Measurements from ENCODE around the gene MPLKIP.
"Not testable (repeated sequence)": the region's sequence is repeated elsewhere in the genome, so short reads cannot be mapped to it uniquely, and the experiment has no call there.

MPLKIP gene

DNA sequence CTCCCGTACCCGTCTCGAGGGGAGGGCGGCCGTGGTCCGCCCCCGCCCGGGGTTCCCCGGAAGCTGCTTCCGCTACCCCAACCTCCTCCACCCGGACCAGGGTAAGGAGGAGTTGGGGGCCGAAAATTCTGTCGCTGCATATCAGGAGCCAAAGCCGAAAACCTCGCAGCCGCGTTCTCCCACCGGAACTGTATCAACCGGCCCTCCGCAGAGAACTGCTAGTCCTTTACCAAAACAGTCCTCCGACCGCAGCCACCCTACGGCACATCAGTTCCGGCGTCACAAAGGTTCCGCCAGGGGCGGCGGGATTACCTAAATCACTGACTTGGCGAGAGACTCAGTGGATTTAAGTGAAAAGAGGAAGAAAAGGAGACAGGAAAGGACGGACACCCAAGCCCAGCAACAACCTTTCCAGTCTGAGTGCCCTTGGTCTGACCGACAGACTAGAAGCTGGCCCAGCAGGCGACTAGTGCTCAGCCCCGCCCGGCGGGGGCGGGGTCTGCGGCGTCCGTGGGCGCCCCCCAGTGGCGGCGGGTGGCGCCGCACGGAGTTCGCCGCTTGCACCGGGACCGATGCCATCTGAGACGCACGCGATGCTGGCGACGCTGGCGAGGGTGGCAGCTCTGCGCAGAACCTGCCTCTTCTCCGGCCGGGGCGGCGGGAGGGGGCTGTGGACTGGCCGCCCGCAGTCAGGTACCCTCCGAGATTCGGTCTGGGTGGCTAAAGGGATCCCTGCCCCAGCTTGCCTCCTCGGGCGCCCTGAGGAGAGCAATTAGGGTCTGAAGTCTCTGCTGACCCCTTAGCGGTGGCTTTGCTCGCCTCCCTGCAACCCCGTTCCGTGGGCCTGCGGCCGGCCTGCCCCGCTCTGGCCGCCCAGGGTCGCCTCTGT is at the start of gene MPLKIP, which contains the start of gene SUGCT:
Gene MPLKIP, minus strand, starts transcription at position 195 of the 889 bp plus-strand sequence. Its CDS starts 55 bp downstream, at position 140.
Gene SUGCT, plus strand, starts transcription at position 578 of the 889 bp plus-strand sequence.
- peak; percentile 73 to 87 for DNase-seq

- no peak for DNase-seq
Observed at GRCh38 chr7:40182452-40182851, 48.0 kb upstream of the MPLKIP start.

GRCh38 chr7:40177071-40177470 is 42.6 kb upstream of the MPLKIP start:
- DNase-seq = no peak

GRCh38 chr7:40175725-40176510 is 41.5 kb upstream of the MPLKIP start:
- DNase-seq = no peak

GRCh38 chr7:40175256-40175655 is 40.8 kb upstream of the MPLKIP start:
- DNase-seq = not testable (repeated sequence)

GRCh38 chr7:40173121-40173520 is 38.7 kb upstream of the MPLKIP start:
- DNase-seq = not testable (repeated sequence)

DNA sequence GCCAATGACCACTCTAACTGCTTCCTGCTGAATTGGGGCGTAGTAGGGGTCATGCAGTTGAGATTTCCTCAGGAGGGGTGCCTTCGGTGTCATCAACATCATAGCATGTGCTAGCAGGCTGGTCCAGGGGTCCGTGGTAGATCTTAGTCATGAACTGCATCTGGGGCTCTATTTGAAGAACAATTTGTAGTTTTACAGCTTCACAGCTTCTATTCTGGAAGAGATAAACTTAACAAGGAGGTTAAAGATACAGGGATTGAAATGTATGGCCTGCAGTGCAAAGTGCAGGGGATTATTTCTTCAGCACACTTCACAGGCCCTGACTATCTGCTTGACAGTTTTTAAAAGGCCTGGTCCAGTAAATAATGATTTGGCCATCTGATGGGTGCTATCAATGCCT is 33.8 kb upstream of the MPLKIP start:
- DNase-seq = not testable (repeated sequence)

DNA sequence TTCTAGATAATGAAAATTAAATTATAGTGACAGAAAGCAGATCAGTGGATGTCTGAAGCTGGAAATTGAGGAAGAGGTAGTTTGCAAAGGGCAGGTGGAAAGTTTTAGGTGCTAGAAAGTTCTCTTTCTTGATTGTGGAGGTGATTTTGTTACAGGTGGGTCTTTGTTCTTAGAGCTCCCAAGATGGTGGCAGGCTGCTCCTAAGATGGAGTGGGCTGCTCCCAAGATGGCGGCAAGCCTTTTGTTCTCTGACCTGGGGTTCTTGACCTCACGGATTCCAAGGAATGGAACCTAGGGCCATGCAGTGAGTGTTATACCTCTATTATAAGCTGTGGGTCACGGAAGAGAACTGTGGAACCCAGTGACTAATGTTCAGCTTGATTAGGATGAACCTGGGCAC is 32.9 kb upstream of the MPLKIP start:
- DNase-seq = no peak

DNA sequence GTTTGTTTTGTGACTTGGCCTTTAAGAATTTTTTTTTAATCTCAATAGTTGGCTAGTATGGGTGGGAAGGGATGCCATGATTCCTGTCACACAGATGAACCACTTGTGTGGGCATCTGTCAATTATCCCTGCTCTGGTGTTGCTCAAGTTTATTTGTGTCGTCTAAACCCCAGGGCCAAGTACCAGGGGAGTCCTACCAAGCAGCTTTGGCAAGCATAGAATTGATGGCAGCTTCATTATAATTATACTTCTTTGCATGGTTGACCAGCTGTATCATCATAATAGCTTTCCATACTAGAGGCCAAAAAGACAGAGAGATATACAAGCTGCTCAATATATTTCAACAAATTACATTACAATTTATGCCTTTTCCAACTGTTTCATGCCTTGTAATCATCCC is 30.8 kb upstream of the MPLKIP start:
- peak in 1 of 2 experiments; percentile 1 for DNase-seq

DNA sequence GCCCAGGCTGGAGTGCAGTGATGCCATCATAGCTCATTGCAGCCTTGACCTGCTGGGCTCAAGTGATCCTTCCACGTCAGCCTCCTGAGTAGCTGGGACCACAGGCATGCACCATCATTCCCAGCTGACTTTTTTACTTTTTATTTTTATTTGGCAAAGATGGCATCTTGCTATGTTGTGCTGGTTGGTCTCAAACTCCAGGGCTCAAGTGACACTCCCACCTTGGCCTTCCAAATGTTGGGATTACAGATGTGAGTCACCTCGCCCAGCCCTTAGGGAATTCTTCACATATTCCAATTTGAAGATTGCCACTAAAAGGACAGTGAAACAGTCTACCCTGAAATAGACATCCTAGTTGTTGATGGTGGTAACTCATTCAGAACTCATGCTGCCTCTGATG is 28.1 kb upstream of the MPLKIP start:
- DNase-seq = no peak

DNA sequence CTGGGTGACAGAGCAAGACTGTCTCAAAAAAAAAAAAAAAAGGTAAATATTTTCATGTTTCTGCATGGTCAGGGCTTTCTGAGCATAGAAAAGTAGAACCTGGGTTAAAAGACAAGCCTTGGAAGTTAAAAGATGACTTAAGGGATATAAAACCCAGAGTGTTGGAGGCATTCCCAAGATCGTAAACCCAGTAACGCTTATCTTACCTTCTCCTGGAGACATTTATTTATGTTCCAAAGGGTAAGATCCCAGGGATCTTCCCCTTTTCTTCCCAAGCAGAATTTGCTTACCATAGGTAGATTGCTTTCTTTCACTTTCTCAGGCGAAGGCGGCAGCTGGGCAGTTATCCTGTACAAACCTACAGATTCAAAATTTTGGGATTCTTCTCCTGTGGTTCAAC is 22.6 kb upstream of the MPLKIP start:
- no peak for DNase-seq

- no peak for DNase-seq
Observed at GRCh38 chr7:40151504-40151903, 17.1 kb upstream of the MPLKIP start.

DNA sequence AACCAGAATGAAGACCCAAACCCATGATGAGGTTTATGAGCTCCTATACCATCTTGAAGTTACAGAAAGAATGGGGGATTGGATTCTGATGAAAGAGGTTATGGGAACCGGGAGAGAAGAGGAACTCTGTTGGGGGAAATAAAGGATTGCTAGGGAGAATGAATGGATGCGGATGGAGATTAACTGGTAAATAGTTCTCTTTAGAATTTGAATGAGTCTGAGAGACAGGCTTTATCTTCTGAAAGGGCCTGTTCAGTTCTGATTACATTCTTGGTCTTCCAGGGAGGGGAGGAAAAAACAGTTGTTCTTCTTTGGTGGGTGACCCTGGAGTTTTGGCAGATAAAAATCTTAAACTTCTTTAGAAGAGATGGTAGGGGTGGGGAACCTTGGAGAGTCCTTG is 14.2 kb upstream of the MPLKIP start:
- no peak for DNase-seq

GRCh38 chr7:40148247-40148580 is 13.8 kb upstream of the MPLKIP start:
- not testable (repeated sequence) for DNase-seq

GRCh38 chr7:40147371-40148246 is 13.2 kb upstream of the MPLKIP start:
- no peak for DNase-seq

- not testable (repeated sequence) for DNase-seq
Observed at GRCh38 chr7:40145596-40146130, 11.2 kb upstream of the MPLKIP start.

GRCh38 chr7:40141916-40142315 is 7.5 kb upstream of the MPLKIP start:
- DNase-seq = not testable (repeated sequence)

- DNase-seq = not testable (repeated sequence)
Observed at GRCh38 chr7:40139891-40140290, 5.5 kb upstream of the MPLKIP start.

DNA sequence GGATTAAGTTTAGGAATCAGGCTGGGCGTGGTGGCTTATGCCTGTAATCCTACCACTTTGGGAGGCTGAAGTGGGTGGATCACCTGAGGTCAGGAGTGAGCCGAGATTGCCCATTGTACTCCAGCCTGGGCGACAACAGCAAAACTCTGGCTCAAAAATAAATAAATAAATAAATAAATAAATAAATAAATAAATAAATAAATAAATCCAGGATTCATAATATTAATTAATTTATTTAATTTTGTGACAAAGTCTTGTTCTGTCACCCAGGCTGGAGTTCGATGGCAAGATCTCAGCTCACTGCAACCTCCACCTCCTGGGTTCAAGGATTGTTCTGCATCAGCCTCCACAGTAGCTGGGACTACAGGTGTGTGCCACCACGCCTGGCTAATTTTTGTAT is 4.6 kb upstream of the MPLKIP start:
- no peak for DNase-seq

DNA sequence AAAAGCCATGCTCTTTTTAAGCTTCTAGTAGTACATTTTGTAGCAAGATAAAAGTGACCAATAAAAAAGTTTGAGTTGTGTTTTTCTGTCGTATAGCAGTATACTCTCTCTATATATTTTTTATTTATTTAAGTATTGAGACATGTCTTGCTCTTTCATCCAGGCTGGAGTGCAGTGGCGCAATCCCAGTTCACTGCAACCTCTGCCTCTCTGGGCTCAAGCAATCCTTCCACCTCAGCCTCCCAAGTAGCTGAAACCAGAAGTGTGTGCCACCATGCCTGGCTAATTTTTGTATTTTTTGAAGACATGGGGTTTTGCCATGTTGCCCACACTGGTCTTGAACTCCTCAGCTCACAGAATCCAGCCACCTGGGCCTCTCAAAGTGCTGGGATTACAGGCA is 3.1 kb upstream of the MPLKIP start:
- no peak for DNase-seq

- no peak for DNase-seq
Observed at GRCh38 chr7:40135317-40135610, 842 bp upstream of the MPLKIP start.

GRCh38 chr7:40133561-40134427 is 628 bp downstream of the MPLKIP start:
- DNase-seq = peak in 1 of 2 experiments; percentile 28

Measured in NCI-H526 (cell line).